ENCODE results near the gene GTF2F2.

Gene GTF2F2

GRCh38 chr13:45222919-45223318 is 102.6 kb downstream of the GTF2F2 start:
- H4K91ac ChIP-seq (ENCODE audit: low read depth, low read length, poor library complexity), result no peak overlapping the region
- DNase-seq (ENCODE audit: low spot score), result no peak

GRCh38 chr13:45224176-45224575 is 103.9 kb downstream of the GTF2F2 start:
- H3K23ac ChIP-seq (ENCODE audit: low read depth, low read length, poor library complexity), result no peak overlapping the region
- no peak overlapping the region for H4K91ac ChIP-seq (ENCODE audit: low read depth, low read length, poor library complexity)
- no peak for DNase-seq (ENCODE audit: low spot score)
- no peak overlapping the region for H2BK12ac ChIP-seq (ENCODE audit: low read length)
- no peak overlapping the region for H3K27ac ChIP-seq (replicated peaks; ENCODE audit: low read length)
- H3K79me1 ChIP-seq (ENCODE audit: low read depth, low read length), result no peaks in the 10 kb centered on the region
- no peak overlapping the region for H3K14ac ChIP-seq (ENCODE audit: low read length)
- no peak overlapping the region for H3K18ac ChIP-seq (ENCODE audit: low read length)
- no peak overlapping the region for H3K4me2 ChIP-seq (ENCODE audit: insufficient read depth, low read length, poor library complexity, severe bottlenecking)
- H3K4me1 ChIP-seq (ENCODE audit: control insufficient read depth in 2 of 2, insufficient read depth in 1 of 2, low read depth in 1 of 2, low read length in 2 of 2), result peaks cover under 1% of the 10 kb centered on the region in 2 donors
- peaks cover 0 to 4% of the 10 kb centered on the region in 2 donors for H3K36me3 ChIP-seq (replicated peaks in 1 of 2; ENCODE audit: control insufficient read depth in 2 of 2, insufficient read depth in 2 of 2, low read length in 2 of 2)
- no peak overlapping the region for H3K4ac ChIP-seq (ENCODE audit: low read length)
- H3K9ac ChIP-seq (ENCODE audit: low read depth, low read length, poor library complexity), result no peak overlapping the region
- H4K8ac ChIP-seq (ENCODE audit: low read depth, low read length), result no peak overlapping the region
- H3K9me3 ChIP-seq (replicated peaks in 1 of 2; ENCODE audit: control insufficient read depth in 2 of 2, insufficient read depth in 1 of 2, low read depth in 1 of 2, low read length in 2 of 2), result no peaks in the 10 kb centered on the region
- no peak overlapping the region for H2BK120ac ChIP-seq (ENCODE audit: low read depth, low read length)
- H2AK5ac ChIP-seq (ENCODE audit: low read depth, low read length), result no peak overlapping the region
- no peak overlapping the region for H2AFZ ChIP-seq (ENCODE audit: low read length)
- H2BK15ac ChIP-seq (ENCODE audit: low read length), result no peak overlapping the region
- H3K4me3 ChIP-seq (ENCODE audit: low read length in 2 of 2), result no peak overlapping the region
- no peaks in the 10 kb centered on the region for H3K27me3 ChIP-seq (ENCODE audit: control insufficient read depth in 3 of 3, insufficient read depth in 3 of 3, low read depth in 1 of 3, low read length in 3 of 3)
- no peak overlapping the region for H2BK5ac ChIP-seq (ENCODE audit: low read length)

More at GRCh38 chr13:45222919-45223318, 102.6 kb downstream of the GTF2F2 start:
- Histone ChIP-seq H3K27me3 (ENCODE audit: control insufficient read depth in 3 of 3, insufficient read depth in 3 of 3, low read depth in 1 of 3, low read length in 3 of 3) (no peaks in the 10 kb centered on the region), H3K14ac (ENCODE audit: low read length) (no peak overlapping the region), H3K9ac (ENCODE audit: low read depth, low read length, poor library complexity) (no peak overlapping the region), H3K4me1 (ENCODE audit: control insufficient read depth in 2 of 2, insufficient read depth in 1 of 2, low read depth in 1 of 2, low read length in 2 of 2) (peaks cover 2 to 7% of the 10 kb centered on the region in 2 donors), H3K4me2 (ENCODE audit: insufficient read depth, low read length, poor library complexity, severe bottlenecking) (no peak overlapping the region), H2BK120ac (ENCODE audit: low read depth, low read length) (no peak overlapping the region), H2BK15ac (ENCODE audit: low read length) (no peak overlapping the region), H2AFZ (ENCODE audit: low read length) (no peak overlapping the region), H3K36me3 (replicated peaks in 1 of 2; ENCODE audit: control insufficient read depth in 2 of 2, insufficient read depth in 2 of 2, low read length in 2 of 2) (peaks cover 0 to 3% of the 10 kb centered on the region in 2 donors), H3K27ac (replicated peaks; ENCODE audit: low read length) (no peak overlapping the region), H2BK5ac (ENCODE audit: low read length) (no peak overlapping the region), H3K79me1 (ENCODE audit: low read depth, low read length) (no peaks in the 10 kb centered on the region), H3K9me3 (replicated peaks in 1 of 2; ENCODE audit: control insufficient read depth in 2 of 2, insufficient read depth in 1 of 2, low read depth in 1 of 2, low read length in 2 of 2) (no peaks in the 10 kb centered on the region), H3K4me3 (ENCODE audit: low read length in 2 of 2) (no peak overlapping the region), H3K23ac (ENCODE audit: low read depth, low read length, poor library complexity) (no peak overlapping the region), H3K18ac (ENCODE audit: low read length) (no peak overlapping the region), H2BK12ac (ENCODE audit: low read length) (no peak overlapping the region), H4K8ac (ENCODE audit: low read depth, low read length) (no peak overlapping the region), H2AK5ac (ENCODE audit: low read depth, low read length) (no peak overlapping the region), H3K4ac (ENCODE audit: low read length) (no peak overlapping the region)
- no CpG with 5 or more reads among the region's 1 CpG for WGBS, 2 donors (ENCODE audit: extremely low coverage in 2 of 2, insufficient read length in 2 of 2, insufficient replicate concordance in 1 of 2)

GRCh38 chr13:45225370-45225769 is 105.1 kb downstream of the GTF2F2 start:
- Histone ChIP-seq H3K9me3 (replicated peaks in 1 of 2; ENCODE audit: control insufficient read depth in 2 of 2, insufficient read depth in 1 of 2, low read depth in 1 of 2, low read length in 2 of 2) (no peaks in the 10 kb centered on the region), H4K8ac (ENCODE audit: low read depth, low read length) (no peak overlapping the region), H3K79me1 (ENCODE audit: low read depth, low read length) (no peaks in the 10 kb centered on the region), H3K4ac (ENCODE audit: low read length) (no peak overlapping the region), H3K23ac (ENCODE audit: low read depth, low read length, poor library complexity) (no peak overlapping the region), H3K18ac (ENCODE audit: low read length) (no peak overlapping the region), H2BK15ac (ENCODE audit: low read length) (no peak overlapping the region), H3K9ac (ENCODE audit: low read depth, low read length, poor library complexity) (no peak overlapping the region), H2AK5ac (ENCODE audit: low read depth, low read length) (no peak overlapping the region), H2AFZ (ENCODE audit: low read length) (no peak overlapping the region), H4K91ac (ENCODE audit: low read depth, low read length, poor library complexity) (no peak overlapping the region), H3K36me3 (replicated peaks in 1 of 2; ENCODE audit: control insufficient read depth in 2 of 2, insufficient read depth in 2 of 2, low read length in 2 of 2) (peaks cover 0 to 4% of the 10 kb centered on the region in 2 donors), H3K4me2 (ENCODE audit: insufficient read depth, low read length, poor library complexity, severe bottlenecking) (no peak overlapping the region), H3K4me3 (ENCODE audit: low read length in 2 of 2) (no peak overlapping the region), H3K4me1 (ENCODE audit: control insufficient read depth in 2 of 2, insufficient read depth in 1 of 2, low read depth in 1 of 2, low read length in 2 of 2) (no peaks in the 10 kb centered on the region), H3K14ac (ENCODE audit: low read length) (no peak overlapping the region), H2BK120ac (ENCODE audit: low read depth, low read length) (no peak overlapping the region), H2BK12ac (ENCODE audit: low read length) (no peak overlapping the region), H3K27ac (replicated peaks; ENCODE audit: low read length) (no peak overlapping the region), H3K27me3 (ENCODE audit: control insufficient read depth in 3 of 3, insufficient read depth in 3 of 3, low read depth in 1 of 3, low read length in 3 of 3) (no peaks in the 10 kb centered on the region), H2BK5ac (ENCODE audit: low read length) (no peak overlapping the region)
- DNase-seq (ENCODE audit: low spot score), result no peak
- no CpG with 5 or more reads among the region's 4 CpGs for WGBS, 2 donors (ENCODE audit: extremely low coverage in 2 of 2, insufficient read length in 2 of 2, insufficient replicate concordance in 1 of 2)

- H3K4me3 ChIP-seq (ENCODE audit: low read length in 2 of 2), result no peak overlapping the region
- H3K4ac ChIP-seq (ENCODE audit: low read length), result no peak overlapping the region
- H2BK5ac ChIP-seq (ENCODE audit: low read length), result no peak overlapping the region
- no peaks in the 10 kb centered on the region for H3K4me1 ChIP-seq (ENCODE audit: control insufficient read depth in 2 of 2, insufficient read depth in 1 of 2, low read depth in 1 of 2, low read length in 2 of 2)
- H2BK15ac ChIP-seq (ENCODE audit: low read length), result no peak overlapping the region
- WGBS, 2 donors (ENCODE audit: extremely low coverage in 2 of 2, insufficient read length in 2 of 2, insufficient replicate concordance in 1 of 2), result no CpG with 5 or more reads among the region's 3 CpGs
- H3K9me3 ChIP-seq (replicated peaks in 1 of 2; ENCODE audit: control insufficient read depth in 2 of 2, insufficient read depth in 1 of 2, low read depth in 1 of 2, low read length in 2 of 2), result no peaks in the 10 kb centered on the region
- no peak overlapping the region for H3K9ac ChIP-seq (ENCODE audit: low read depth, low read length, poor library complexity)
- no peak overlapping the region for H3K18ac ChIP-seq (ENCODE audit: low read length)
- H3K4me2 ChIP-seq (ENCODE audit: insufficient read depth, low read length, poor library complexity, severe bottlenecking), result no peak overlapping the region
- H3K14ac ChIP-seq (ENCODE audit: low read length), result no peak overlapping the region
- DNase-seq (ENCODE audit: low spot score), result no peak
- H3K23ac ChIP-seq (ENCODE audit: low read depth, low read length, poor library complexity), result no peak overlapping the region
- no peak overlapping the region for H2BK120ac ChIP-seq (ENCODE audit: low read depth, low read length)
- peaks cover 0 to 4% of the 10 kb centered on the region in 2 donors for H3K36me3 ChIP-seq (replicated peaks in 1 of 2; ENCODE audit: control insufficient read depth in 2 of 2, insufficient read depth in 2 of 2, low read length in 2 of 2)
- no peak overlapping the region for H2AK5ac ChIP-seq (ENCODE audit: low read depth, low read length)
- H4K91ac ChIP-seq (ENCODE audit: low read depth, low read length, poor library complexity), result no peak overlapping the region
- H3K27me3 ChIP-seq (ENCODE audit: control insufficient read depth in 3 of 3, insufficient read depth in 3 of 3, low read depth in 1 of 3, low read length in 3 of 3), result no peaks in the 10 kb centered on the region
- no peak overlapping the region for H2BK12ac ChIP-seq (ENCODE audit: low read length)
- no peak overlapping the region for H2AFZ ChIP-seq (ENCODE audit: low read length)
- H3K79me1 ChIP-seq (ENCODE audit: low read depth, low read length), result no peaks in the 10 kb centered on the region
- H4K8ac ChIP-seq (ENCODE audit: low read depth, low read length), result no peak overlapping the region
- no peak overlapping the region for H3K27ac ChIP-seq (replicated peaks; ENCODE audit: low read length)
Observed at GRCh38 chr13:45226024-45226423, 105.7 kb downstream of the GTF2F2 start.
